Neural progenitor cell (in vitro differentiated cells): Measurements from ENCODE around the gene KRT2. TPM values are rescaled to one million over a fixed set of nuclear protein-coding genes. Genes with fewer than 3 reads are reported as not detected.

ENCODE experiments used
- DNase-seq: peaks from one replicate; pipeline ENCODE4 v3.0.0-alpha.2; 2016; ENCODE audit warnings: low spot score
- H2AFZ ChIP-seq: fragments of 200-600 bp; sonication (generic); replicated peaks from 2 replicates; pipeline ENCODE4 v1.6.1; 2016; ENCODE audit warnings: antibody characterized with exemption
- H3F3A ChIP-seq: fragments of 200-600 bp; sonication (generic); 2 replicates; pipeline ENCODE4 v1.6.1; 2016; ENCODE audit warnings: antibody characterized with exemption, low read depth
- H3K27ac ChIP-seq: fragments of 200-600 bp; sonication (generic); 2 replicates; pipeline ENCODE4 v1.5.1; 2016; ENCODE audit warnings: mild to moderate bottlenecking
- H3K27me3 ChIP-seq: fragments of 200-600 bp; sonication (generic); 2 replicates; pipeline ENCODE4 v1.6.1; 2016; ENCODE audit warnings: mild to moderate bottlenecking, moderate library complexity
- H3K36me3 ChIP-seq: fragments of 200-600 bp; sonication (generic); 2 replicates; pipeline ENCODE4 v1.5.1; 2016
- H3K4me1 ChIP-seq: fragments of 200-600 bp; sonication (generic); 2 replicates; pipeline ENCODE4 v1.6.1; 2016; ENCODE audit warnings: mixed run types
- H3K4me2 ChIP-seq: fragments of 200-600 bp; sonication (generic); 2 replicates; pipeline ENCODE4 v1.6.1; 2016
- H3K4me3 ChIP-seq: fragments of 200-600 bp; sonication (generic); 2 replicates; pipeline ENCODE4 v1.5.1; 2016
- H3K79me2 ChIP-seq: fragments of 200-600 bp; sonication (generic); 2 replicates; pipeline ENCODE4 v1.6.1; 2016; ENCODE audit warnings: low read depth
- H3K9ac ChIP-seq: fragments of 200-600 bp; sonication (generic); 2 replicates; pipeline ENCODE4 v1.6.1; 2016
- H3K9me3 ChIP-seq: fragments of 200-600 bp; sonication (generic); 2 replicates; pipeline ENCODE4 v1.5.1; 2016; ENCODE audit warnings: low read depth
- H4K20me1 ChIP-seq: fragments of 200-600 bp; sonication (generic); 2 replicates; pipeline ENCODE4 v1.6.1; 2016; ENCODE audit warnings: low read depth
- H3K27ac Mint-ChIP-seq: 3 replicates; pipeline ENCODE4 v1.8.0; 2021; ENCODE audit warnings: mixed read lengths
- H3K27me3 Mint-ChIP-seq: 2 replicates; pipeline ENCODE4 v1.8.0; 2022; ENCODE audit warnings: low read depth, mild to moderate bottlenecking, inconsistent platforms, moderate library complexity, mixed read lengths; ENCODE audit not compliant: insufficient read depth
- H3K36me3 Mint-ChIP-seq: 3 replicates; pipeline ENCODE4 v1.8.0; 2021; ENCODE audit warnings: mixed read lengths
- H3K4me1 Mint-ChIP-seq: 3 replicates; pipeline ENCODE4 v1.8.0; 2021; ENCODE audit warnings: mixed read lengths
- H3K4me3 Mint-ChIP-seq: 3 replicates; pipeline ENCODE4 v1.8.0; 2021; ENCODE audit warnings: mild to moderate bottlenecking, moderate library complexity, mixed read lengths
- H3K9me3 Mint-ChIP-seq: 3 replicates; pipeline ENCODE4 v1.8.0; 2020; ENCODE audit warnings: mixed read lengths
- EZH2 ChIP-seq: fragments of 200-600 bp; sonication (generic); IDR thresholded peaks from 2 replicates; pipeline ENCODE4 v1.6.1; 2017; ENCODE audit warnings: antibody characterized with exemption, mild to moderate bottlenecking, moderate library complexity
- EZH2phosphoT487 ChIP-seq: fragments of 200-600 bp; sonication (generic); IDR thresholded peaks from 2 replicates; pipeline ENCODE4 v1.6.1; 2017; ENCODE audit warnings: antibody characterized with exemption
- total RNA-seq: library from RNA; depleted of rRNA; stranded (reverse); fragments of >200 nt; gene quantifications from 2 replicates; pipeline ENCODE4 v1.2.3, GENCODE V29; 2015; ENCODE audit warnings: low replicate concordance
- TF ChIP-seq, protein P1 (sequence below): fragments of 200-600 bp; sonication (generic); IDR thresholded peaks from 2 replicates; pipeline ENCODE4 v1.5.1; 2017; ENCODE audit warnings: antibody characterized with exemption, mild to moderate bottlenecking

The KRT2 gene
- total RNA-seq, 1 donor from 2014 or later = not detected

DNA sequence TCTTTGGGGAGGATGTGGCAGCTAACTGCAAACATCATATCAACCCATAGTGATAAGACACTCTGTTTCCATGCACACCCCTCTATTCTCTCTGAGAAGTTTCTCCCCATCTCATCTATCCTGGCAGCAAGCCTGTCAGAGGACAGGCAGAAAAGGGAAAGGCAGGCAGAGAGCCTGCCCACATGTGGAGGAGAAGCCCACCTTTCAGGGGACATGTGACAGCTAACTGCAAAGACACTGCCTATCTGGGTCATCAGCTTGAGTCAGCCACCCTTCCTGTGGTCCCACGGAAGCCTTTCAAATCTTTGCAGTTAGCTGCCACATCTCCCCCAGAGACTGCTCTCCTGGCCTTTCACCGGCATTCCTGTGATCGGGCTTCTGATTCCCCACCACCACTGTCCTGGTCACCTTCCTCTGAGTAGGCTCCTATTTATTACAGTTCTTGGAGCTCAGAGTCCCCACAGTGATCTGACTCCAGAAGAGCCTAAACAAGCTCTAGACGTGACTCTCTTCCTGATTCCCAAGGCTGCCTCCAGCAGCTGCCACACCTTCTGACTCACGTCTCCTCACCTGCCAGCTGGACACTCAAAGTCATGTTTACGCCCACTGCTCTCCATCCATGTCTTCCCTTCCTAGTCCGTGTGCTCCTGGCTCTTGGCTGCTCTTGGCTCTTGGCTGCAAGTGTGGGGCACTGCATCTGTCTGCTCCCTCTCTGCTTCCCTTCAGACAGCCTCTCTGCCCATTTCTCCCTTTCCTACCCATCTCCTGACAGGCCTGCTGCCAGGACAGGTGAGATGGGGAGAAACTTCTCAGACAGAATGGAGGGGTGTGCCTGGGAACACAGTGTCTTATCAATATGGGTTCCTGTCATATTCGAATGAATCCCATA is 35.7 kb upstream of the KRT2 start:
- no peak overlapping the region for H3K9ac ChIP-seq
- no peaks in the 10 kb centered on the region for H3K9me3 ChIP-seq
- H3K9me3 Mint-ChIP-seq = no peaks in the 10 kb centered on the region
- TF ChIP-seq, protein P1, sequence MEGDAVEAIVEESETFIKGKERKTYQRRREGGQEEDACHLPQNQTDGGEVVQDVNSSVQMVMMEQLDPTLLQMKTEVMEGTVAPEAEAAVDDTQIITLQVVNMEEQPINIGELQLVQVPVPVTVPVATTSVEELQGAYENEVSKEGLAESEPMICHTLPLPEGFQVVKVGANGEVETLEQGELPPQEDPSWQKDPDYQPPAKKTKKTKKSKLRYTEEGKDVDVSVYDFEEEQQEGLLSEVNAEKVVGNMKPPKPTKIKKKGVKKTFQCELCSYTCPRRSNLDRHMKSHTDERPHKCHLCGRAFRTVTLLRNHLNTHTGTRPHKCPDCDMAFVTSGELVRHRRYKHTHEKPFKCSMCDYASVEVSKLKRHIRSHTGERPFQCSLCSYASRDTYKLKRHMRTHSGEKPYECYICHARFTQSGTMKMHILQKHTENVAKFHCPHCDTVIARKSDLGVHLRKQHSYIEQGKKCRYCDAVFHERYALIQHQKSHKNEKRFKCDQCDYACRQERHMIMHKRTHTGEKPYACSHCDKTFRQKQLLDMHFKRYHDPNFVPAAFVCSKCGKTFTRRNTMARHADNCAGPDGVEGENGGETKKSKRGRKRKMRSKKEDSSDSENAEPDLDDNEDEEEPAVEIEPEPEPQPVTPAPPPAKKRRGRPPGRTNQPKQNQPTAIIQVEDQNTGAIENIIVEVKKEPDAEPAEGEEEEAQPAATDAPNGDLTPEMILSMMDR = no peak
- no peak for TF ChIP-seq EZH2phosphoT487
- TF ChIP-seq EZH2 = no peak
- peaks cover 8% of the 10 kb centered on the region for H3F3A ChIP-seq
- no peaks in the 10 kb centered on the region for H3K36me3 Mint-ChIP-seq
- H3K36me3 ChIP-seq = no peaks in the 10 kb centered on the region
- H3K4me3 ChIP-seq = no peak overlapping the region
- H3K27ac Mint-ChIP-seq = no peak overlapping the region
- H3K27me3 ChIP-seq = peaks cover 65% of the 10 kb centered on the region
- no peaks in the 10 kb centered on the region for H3K79me2 ChIP-seq
- H3K4me2 ChIP-seq = no peak overlapping the region
- H3K27me3 Mint-ChIP-seq = peaks cover 35% of the 10 kb centered on the region
- H3K27ac ChIP-seq = no peak overlapping the region
- no peak overlapping the region for H2AFZ ChIP-seq
- H4K20me1 ChIP-seq = no peaks in the 10 kb centered on the region
- H3K4me3 Mint-ChIP-seq = no peak overlapping the region
- no peak for DNase-seq
- peaks cover 17% of the 10 kb centered on the region for H3K4me1 Mint-ChIP-seq
- H3K4me1 ChIP-seq = peaks cover 8% of the 10 kb centered on the region

DNA sequence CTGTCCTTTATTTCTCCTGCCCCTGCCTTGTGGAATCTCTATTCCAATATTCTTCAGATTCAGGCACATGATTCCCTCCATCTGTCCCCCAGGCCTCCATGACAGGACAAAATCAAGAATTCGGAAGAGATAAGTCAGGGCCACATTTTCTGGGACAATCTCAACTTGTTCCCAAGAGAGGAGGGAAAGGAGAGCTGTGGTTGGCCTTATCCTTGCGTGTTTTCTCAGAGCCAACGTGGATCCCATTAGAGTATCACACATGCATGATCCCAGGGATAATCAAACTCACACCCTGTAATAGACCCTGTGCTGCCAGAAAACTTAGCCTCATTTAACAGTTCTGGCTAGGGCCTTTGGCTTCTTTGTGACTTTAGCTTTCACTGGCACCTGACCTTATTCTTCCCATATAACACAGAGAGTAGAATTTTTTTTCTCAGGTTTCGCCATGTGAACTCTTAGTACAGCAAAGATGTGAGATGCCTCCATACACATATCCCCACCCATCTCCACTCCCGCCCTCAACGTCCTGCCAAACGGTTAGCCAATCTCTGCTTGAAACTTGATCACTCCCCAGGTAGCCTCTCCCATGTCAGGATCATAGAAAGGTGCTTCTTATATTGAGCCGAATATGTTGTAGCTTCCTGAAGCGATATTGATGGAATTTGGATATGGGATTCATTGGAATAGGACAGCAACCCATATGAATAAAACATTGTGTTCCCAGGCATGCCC is 34.9 kb upstream of the KRT2 start:
- peaks cover 5% of the 10 kb centered on the region for H3F3A ChIP-seq
- TF ChIP-seq EZH2 = no peak
- no peak for TF ChIP-seq EZH2phosphoT487
- TF ChIP-seq, protein P1 = no peak
- peaks cover 33% of the 10 kb centered on the region for H3K27me3 Mint-ChIP-seq
- peaks cover 12% of the 10 kb centered on the region for H3K4me1 Mint-ChIP-seq
- no peaks in the 10 kb centered on the region for H4K20me1 ChIP-seq
- H3K27me3 ChIP-seq = peaks cover 57% of the 10 kb centered on the region
- no peak overlapping the region for H3K4me3 Mint-ChIP-seq
- H3K9ac ChIP-seq = no peak overlapping the region
- H3K36me3 Mint-ChIP-seq = no peaks in the 10 kb centered on the region
- H3K9me3 ChIP-seq = no peaks in the 10 kb centered on the region
- no peak overlapping the region for H3K27ac ChIP-seq
- H3K4me1 ChIP-seq = peaks cover 8% of the 10 kb centered on the region
- H3K4me2 ChIP-seq = no peak overlapping the region
- H3K9me3 Mint-ChIP-seq = no peaks in the 10 kb centered on the region
- H3K4me3 ChIP-seq = no peak overlapping the region
- no peaks in the 10 kb centered on the region for H3K79me2 ChIP-seq
- no peak overlapping the region for H3K27ac Mint-ChIP-seq
- H3K36me3 ChIP-seq = no peaks in the 10 kb centered on the region
- H2AFZ ChIP-seq = no peak overlapping the region
- no peak for DNase-seq

DNA sequence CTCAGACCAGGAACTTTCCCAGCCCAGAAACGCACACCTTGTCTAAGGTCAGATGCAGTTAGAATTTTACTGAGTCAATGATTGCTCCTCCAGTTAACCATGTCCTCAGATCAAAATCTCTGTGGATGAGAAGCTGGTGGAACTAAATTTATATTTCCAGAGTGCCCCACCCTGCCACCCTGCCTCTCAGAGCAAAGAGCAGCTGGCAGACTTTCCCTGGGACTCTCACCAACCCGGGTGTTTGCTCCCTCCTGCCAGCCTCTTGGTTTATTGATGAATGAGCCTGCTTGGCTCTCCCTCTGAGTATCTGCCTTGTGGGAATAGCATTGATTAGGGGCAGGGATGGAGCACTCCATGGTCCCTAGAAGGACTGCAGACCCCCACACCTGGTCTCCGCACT is 34.1 kb upstream of the KRT2 start:
- Mint-ChIP-seq H3K4me3 (no peak overlapping the region), H3K9me3 (no peaks in the 10 kb centered on the region), H3K27me3 (peaks cover 26% of the 10 kb centered on the region), H3K4me1 (peaks cover 4% of the 10 kb centered on the region), H3K27ac (no peak overlapping the region), H3K36me3 (no peaks in the 10 kb centered on the region)
- no peak overlapping the region for H3K27ac ChIP-seq
- no peak overlapping the region for H3K9ac ChIP-seq
- no peak overlapping the region for H3K4me3 ChIP-seq
- H3K36me3 ChIP-seq = no peaks in the 10 kb centered on the region
- no peak overlapping the region for H3K4me2 ChIP-seq
- no peaks in the 10 kb centered on the region for H3F3A ChIP-seq
- H3K4me1 ChIP-seq = peaks cover 5% of the 10 kb centered on the region
- no peak for DNase-seq
- no peaks in the 10 kb centered on the region for H3K9me3 ChIP-seq
- no peaks in the 10 kb centered on the region for H3K79me2 ChIP-seq
- H4K20me1 ChIP-seq = no peaks in the 10 kb centered on the region
- H3K27me3 ChIP-seq = peaks cover 48% of the 10 kb centered on the region
- no peak overlapping the region for H2AFZ ChIP-seq
- TF ChIP-seq, protein P1 = no peak
- TF ChIP-seq EZH2phosphoT487 = no peak
- no peak for TF ChIP-seq EZH2
